NCI-H82 treated with DMSO at 0.1 percent for 48 hours (cell line): ENCODE results near the gene UHRF1.

Experiments used
- DNase-seq: peaks from one replicate; lab custom pipeline; 2025; ENCODE audit not compliant: unreplicated experiment; lab: John Stamatoyannopoulos, UW

UHRF1 gene

DNA sequence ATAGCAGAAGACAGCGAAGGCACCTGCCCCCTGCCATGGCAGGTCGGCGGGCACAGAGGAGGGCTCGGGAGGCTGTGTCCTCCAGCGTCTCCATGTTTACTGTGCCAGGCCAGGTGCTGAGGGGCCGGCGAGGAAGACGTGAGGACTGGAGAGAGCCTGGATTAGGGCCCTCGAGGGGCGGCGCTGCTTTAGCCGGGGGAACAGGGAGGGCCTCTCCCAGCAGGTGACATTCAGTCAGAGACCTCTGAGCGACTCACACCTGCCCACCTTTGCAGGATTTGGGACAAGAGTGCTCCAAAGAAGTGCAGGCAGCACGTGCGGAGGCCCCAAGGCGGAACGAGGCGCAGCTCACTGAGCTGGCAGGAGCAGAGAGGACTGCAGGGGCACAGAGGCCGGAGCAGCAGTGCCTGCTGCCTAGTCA is 77.2 kb downstream of the UHRF1 start:
- DNase-seq: no peak

DNA sequence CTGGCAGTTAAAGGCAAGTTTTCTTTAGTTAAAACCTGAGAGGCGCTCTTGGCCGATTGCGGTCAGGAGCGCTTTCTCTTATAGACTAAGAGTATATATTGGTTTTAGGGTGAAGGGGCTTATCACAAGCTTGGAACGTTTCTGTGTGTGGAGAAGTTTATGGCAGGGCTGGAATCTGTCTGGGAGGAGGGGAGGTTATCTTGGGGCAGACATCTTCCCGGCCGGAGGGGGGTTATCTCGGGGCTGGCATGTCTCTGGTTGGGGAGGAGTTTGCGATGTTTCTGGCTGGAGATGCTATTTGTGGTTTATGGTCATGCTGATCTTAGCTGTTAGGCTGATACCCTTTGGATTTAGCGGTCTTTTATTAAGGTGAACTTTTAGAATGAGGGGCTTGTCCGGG is 78.0 kb downstream of the UHRF1 start:
- DNase-seq: no peak

DNA sequence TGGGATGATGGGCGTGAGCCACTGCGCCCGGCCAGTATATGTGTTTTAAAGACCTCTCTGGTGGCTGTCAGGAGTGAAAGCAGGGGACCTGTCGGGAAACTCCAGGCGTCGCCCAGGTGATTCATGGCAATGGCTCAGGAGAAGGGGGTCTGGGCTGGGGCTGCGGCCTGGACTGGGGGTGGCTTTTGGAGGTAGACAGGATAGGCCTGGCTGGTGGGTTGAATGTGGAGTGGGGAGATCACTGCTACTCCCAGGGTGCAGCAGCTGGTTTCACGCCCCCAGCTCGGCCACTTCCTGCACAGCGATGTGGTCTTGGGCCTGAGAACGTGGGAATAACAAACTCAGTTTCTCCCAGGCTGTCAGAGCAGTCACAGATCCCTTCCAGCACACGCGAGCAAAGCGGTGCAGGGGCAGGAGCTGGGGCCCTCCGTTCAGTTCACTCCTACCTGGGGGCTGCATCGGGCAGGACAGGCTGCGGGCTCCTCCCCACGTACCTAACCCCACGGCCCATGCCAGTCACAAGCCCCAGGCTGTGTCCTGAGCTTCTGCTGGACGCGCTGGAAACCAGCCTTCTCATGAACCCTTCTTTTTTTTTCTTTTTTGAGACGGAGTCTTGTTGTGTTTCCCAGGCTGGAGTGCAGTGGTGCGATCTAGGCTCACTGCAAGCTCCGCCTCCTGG is 78.5 kb downstream of the UHRF1 start:
- no peak for DNase-seq

DNA sequence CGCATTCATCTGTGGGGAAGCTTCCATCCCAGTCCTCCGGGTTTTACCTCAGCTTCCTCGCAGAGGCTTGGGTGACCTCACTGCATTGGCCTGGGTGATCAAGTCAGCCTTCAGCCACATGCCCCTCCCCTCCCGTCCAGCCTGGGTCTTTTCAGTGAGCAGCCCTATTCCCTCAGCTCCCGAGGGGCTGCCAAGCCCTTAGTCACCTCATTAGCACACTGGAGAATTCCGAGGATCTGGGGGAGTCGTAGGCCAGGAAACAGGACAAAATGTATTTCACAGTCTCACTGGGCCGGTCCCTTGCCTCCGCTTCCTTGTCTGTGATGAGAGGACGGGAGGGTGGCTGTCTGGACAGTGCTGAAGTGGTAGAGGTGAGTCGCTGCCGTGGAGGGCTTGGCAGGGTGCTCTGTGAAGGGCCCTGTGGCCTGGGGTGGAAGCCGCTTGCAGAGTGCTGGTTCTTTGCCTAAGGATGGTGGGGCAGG is 79.5 kb downstream of the UHRF1 start:
- DNase-seq: no peak

DNA sequence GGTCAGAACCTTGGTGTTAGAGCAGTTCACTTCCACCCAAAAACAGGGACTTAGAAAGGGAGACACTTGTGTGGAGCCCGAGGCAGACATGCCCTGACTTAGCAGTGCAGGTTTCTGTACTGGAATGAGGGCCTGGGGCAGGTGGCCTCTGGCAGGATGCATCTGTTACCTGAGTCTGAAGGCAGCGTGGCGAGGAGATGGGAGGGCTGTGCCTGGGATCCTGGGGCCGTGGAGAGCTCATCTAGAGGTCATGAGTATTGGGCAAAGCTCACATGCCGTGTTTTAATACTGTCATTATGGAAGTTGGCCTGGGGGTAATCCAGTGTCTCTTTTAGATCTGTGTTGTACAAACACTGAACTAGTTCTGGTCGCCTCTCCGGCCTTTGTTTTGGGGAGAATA is 81.0 kb downstream of the UHRF1 start:
- no peak for DNase-seq

DNA sequence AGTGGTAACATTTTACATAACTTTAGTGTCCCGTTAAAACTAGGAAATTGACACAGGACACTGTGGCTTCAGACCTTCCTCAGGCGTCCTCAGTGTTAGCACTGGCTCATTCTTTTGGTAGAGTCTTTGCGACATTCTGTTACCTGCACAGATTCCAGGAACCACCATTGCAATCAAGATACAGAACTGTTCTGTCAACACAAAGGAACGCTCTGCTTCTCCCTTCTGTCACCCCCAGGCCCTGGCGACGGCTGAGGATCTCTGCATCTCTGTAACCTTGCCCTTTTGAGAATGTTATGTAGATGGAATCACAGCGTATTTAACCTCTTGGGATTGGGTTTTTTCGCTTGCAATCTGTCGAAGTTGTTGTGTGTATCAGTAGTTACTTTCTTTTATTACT is 82.2 kb downstream of the UHRF1 start:
- DNase-seq: no peak

DNA sequence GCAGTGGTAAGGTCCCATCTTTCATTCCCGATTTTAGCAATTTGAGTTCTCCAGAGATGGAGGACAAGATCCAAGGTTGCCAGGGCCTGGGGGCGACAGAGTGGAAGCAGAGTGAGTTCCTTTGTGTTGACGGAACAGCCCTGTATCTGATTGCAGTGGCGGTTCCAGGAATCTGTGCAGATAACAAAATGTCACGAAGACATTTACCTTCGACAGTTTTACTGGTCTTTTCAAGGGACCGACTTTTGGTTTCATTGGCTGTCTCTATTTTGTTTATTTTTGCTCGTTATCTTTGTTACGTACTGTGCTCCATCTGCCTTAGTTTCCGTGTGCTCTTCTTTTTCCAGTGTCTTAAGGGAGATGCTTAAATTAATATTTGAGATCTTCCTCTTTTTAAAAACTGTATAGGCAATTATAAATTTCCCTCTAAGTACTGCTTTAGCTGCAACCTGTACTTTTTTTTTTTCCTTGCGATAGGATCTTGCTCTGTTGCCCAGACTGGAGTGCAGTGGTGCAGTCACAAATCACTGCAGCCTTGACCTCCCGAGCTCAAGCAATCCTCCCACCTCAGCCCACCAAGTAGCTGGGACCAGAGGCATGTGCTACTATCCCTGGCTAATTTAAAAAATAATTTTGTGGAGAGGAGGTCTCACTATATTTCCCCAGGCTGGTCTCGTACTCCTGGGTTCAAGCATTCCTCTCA is 82.8 kb downstream of the UHRF1 start:
- no peak for DNase-seq

DNA sequence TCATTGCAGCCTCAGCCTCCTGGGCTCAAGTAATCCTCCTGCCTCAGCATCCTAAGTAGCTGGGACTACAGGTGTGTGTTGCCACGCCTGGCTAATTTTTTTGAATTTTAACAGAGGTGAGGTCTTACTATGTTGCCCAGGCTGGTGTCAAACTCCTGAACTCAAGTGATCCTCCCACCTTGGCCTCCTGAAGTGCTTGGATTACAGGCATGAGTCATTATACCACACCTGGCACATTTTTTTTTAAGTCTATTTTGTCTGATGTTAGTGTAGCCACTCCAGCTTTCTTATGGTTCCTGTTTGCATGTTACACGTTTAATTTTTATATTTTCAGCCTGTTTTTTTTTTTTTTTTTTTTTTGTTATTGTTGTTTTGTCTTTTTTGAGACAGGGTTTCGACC is 84.4 kb downstream of the UHRF1 start:
- DNase-seq: no peak

DNA sequence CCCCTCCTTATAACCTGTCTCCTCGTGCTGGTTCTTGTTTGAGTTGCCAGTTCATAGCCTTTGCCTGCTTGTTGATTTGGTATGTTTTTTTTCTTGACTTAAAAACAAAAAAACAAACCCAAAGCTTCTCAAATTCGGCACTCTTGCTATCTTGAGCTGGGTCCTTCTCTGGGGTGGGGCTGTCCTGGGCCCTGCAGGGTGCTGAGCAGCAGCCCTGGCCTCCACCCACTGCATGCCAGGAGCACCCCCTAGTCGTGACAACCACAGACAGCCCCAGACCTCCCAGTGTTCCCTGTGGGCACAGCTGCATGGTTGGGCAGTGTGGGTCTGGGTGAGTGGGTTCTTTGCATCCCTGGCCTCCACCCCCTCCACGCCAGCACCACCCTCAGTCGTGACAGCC is 87.4 kb downstream of the UHRF1 start:
- DNase-seq: no peak

DNA sequence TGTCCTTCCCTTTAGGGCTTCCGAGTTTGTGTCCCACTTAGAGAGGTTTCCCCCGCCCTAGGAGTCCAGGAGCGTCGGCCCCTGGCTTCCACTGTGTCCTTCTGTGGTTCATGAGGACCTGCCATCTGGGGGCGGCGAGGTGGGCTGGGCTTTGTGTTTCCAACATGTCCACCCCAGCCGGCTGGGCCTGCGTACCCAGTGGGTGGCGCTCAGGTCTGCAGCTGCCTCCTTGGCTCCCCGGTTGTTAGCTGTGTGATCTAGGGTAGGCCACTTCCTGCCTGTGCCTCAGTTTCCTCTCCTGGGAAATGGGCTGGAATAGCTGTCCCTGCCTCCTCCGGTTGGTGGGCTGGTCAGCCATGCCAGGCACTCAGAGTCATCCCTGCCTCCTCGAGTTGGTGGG is 88.0 kb downstream of the UHRF1 start:
- DNase-seq: no peak

DNA sequence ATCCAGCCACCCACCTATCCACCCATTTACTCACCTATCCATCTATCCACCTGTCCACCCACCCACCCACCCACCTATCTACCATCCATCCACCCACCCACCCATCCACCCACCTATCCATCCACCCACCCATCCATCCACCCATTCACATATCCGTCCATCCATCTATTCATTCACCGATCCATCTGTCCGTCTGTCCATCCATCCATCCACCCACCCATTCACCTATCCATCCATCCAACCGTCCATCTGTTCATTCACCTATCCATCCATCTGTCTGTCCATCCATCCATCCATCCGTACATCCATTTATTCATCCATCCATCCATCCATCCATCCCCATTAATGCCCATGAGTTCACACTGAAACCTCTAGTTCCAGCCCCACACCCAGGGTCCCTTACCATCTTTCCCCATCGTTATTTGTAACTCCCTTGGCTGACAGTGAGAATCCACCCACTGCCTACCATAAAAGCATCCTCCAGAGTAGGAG is 90.9 kb downstream of the UHRF1 start:
- no peak for DNase-seq

DNA sequence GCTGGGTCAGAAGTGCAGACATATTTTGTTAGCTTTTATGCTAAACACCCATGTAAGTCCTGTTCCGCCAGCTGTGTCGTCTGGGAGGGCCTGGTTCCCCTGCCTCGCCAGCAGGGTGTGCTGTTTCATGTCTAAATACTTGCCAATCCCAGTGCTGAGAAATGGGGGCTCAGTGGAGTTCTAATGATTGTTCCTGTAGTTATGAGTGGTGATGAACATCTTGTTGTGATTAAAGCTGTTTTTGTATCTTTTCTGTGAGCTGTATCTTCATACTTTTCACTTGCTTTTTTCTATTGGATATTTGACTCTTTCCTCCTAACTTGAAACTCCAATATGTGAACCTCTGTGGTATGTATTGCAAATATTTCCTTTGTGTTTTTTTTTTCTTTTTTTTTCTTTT is 92.3 kb downstream of the UHRF1 start:
- DNase-seq: no peak

DNA sequence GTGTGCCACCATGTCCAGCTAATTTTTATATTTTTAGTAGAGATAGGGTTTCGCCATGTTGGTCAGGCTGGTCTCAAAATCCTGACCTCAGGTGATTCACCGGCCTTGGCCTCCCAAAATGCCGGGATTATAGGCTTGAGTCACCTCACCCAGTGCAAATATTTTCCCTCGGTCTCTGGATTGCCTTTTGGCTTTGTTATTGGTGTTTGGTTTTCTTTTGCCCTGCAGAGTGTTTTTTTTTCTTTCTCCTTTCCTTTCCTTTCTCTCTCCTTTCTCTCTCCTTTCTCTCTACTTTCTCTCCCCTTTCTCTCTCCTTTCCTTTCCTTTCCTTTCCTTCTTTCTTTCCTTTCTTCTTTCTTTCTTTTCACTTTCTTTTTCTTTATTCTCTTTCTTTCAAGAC is 92.8 kb downstream of the UHRF1 start:
- DNase-seq: no peak

DNA sequence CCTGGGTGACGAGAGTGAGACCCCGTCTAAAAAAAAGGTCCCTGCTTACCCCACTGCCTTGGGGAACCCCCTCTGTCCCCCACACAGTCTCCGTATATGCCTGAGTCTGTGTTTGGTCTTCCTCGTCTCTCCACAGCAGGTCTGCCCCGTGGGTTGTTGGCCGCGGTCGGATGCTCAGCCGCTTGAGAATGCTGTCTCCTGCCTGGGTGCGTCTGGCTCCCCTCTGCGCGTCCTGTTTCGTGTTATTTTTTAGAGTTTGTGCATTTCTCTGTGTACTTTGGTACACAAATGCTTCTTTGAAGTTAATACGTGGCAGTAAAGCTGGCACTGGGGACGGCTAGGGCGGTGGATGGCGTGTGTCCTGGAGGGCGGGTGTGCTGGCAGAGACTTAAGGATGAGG is 94.5 kb downstream of the UHRF1 start:
- DNase-seq: no peak

DNA sequence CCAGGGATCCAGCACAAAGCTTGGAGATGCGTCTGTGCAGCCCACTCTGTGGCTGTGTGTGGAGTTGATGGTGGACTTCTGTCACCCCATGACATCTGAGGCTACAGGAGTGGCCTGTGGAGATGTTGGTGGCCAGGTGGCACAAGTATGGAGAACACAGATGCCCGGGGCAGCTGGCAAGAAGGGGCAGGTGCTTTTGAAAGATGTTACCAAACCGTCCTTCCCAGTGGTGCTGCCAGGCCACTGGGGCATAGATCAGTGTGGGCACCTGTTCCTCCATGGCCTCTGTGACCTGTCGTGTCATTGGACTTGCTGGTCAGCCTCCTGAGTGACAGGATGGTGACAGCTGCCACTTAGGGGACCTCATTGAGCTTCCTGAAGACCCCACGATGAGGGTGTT is 95.8 kb downstream of the UHRF1 start:
- no peak for DNase-seq

DNA sequence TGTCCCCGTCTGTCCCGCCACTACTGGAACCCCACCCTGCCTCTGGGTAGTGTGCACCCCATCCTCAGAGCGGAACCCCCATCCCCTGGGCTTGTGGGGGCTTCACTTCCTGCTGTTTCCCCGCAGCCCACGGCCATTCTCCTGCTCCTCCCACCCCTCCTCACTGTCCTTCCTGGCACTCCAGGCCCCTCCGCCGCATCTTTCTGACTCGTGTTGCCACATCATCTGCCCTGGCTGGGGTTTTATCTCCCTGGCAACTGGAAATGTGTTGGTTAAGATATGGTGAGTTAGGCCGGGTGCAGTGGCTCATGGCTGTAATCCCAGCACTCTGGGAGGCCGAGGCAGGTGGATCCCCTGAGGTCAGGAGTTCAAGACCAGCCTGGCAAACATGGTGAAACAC is 96.9 kb downstream of the UHRF1 start:
- DNase-seq: no peak

DNA sequence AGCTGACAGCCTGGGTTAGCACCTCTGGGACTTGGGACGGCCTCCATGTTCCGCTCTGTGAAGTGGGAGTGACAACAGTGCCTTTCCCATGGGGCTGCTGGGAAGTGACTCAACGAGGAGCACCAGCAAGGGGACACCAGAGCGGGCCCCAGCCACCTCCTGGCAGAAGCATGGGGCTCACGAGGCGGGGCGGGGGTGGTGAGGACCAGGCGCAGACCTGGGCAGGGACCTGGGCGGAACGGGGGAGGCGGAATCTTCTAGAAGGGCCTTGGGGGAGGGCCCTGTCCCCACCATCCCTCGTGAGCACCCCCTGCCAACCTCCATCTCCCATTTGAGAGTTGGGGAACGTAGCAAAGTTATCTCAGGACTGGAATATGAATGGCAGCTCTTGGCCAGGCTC is 97.5 kb downstream of the UHRF1 start:
- DNase-seq: no peak
